ENCODE measurements around the gene BTBD17.

Gene BTBD17

DNA sequence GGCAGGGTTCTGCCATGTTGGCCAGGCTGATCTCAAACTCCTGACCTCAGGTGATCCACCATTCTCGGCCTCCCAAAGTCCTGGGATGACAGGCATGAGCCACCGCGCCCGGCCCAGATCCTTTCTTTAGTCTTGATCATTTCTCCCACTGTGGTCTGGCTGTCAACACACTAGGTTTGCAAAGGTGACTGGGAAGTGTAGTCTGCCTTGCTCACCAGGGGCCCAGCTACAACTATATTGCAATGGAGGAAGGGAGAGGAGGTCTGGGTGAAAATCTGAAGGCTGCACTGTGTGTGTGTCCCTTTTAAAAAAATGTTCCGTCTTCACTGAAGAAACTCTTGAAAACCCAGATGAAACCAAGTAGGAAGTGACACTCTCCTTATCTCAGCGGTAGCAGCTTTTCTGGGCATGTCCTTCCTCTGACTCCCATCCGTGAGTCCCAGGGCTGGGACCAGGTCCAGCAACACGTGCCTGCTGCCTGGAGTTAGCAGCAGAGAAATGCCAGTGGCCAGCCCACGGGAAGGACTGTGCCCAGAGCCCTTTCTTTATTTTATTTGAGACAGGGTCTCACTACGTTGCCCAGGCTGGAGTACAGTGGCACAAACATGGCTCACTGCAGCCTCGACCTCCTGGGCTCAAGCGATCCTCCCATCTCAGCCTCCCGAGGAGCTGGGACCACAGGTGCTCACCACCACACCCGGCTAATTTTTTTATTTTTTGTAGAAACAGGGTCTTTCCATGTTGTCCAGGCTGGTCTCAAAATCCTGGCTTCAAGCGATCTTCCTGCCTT lies 53.5 kb downstream of the BTBD17 start:
- no peak for DNase-seq (ENCODE audit: low spot score)
- TF ChIP-seq, protein P1, sequence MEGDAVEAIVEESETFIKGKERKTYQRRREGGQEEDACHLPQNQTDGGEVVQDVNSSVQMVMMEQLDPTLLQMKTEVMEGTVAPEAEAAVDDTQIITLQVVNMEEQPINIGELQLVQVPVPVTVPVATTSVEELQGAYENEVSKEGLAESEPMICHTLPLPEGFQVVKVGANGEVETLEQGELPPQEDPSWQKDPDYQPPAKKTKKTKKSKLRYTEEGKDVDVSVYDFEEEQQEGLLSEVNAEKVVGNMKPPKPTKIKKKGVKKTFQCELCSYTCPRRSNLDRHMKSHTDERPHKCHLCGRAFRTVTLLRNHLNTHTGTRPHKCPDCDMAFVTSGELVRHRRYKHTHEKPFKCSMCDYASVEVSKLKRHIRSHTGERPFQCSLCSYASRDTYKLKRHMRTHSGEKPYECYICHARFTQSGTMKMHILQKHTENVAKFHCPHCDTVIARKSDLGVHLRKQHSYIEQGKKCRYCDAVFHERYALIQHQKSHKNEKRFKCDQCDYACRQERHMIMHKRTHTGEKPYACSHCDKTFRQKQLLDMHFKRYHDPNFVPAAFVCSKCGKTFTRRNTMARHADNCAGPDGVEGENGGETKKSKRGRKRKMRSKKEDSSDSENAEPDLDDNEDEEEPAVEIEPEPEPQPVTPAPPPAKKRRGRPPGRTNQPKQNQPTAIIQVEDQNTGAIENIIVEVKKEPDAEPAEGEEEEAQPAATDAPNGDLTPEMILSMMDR (IDR thresholded peaks at IDR 0.05; ENCODE audit: extremely low read depth, insufficient read depth, missing control alignments) = no peak
- in situ Hi-C loops (cut with MboI; ENCODE audit: low pct_unique_long_range_greater_than_20kb, low sequenced_read_pairs, unreplicated experiment) = loop anchor here (10.0 kb wide), 1 partner anchor 47 kb away; no protein-coding TSS in a partner anchor
